ENCODE measurements around the gene KRTAP10-7.
"Not testable (repeated sequence)": the region's sequence is repeated elsewhere in the genome, so short reads cannot be mapped to it uniquely, and the experiment has no call there.

GRCh38 chr21:44627181-44627822 is 26.9 kb downstream of the KRTAP10-7 start:
- TF ChIP-seq POLR2A, CTCF (IDR thresholded peaks at IDR 0.05): not testable (repeated sequence)
